Activated B cell treated with CpG ODN at 0.5 μM for 24 hours (primary cell): ENCODE measurements around the gene IGF2R. TPM values are rescaled to one million over a fixed set of nuclear protein-coding genes. Genes with fewer than 3 reads are reported as not detected.

Experiments used
- ATAC-seq: fragments of 200-7000 bp; cut with Tn5 transposase; one replicate; pipeline ENCODE4 v1.10.0; 2021; ENCODE audit warnings: low read depth, mild to moderate bottlenecking, moderate library complexity
- CTCF ChIA-PET: fragments of 350-600 bp; sonication (Branson Sonifier 250); formaldehyde crosslinking; loops from one replicate; lab custom pipeline; 2021; ENCODE audit warnings: antibody characterized with exemption; lab: Charles Lee
- POLR2A ChIA-PET: fragments of 350-600 bp; sonication (Branson Sonifier 250); formaldehyde crosslinking; loops from one replicate; lab custom pipeline; 2021; ENCODE audit warnings: antibody characterized with exemption; lab: Charles Lee
- DNase-seq: peaks from one replicate; pipeline ENCODE4 v3.0.0; 2022
- H3K27ac Mint-ChIP-seq: one replicate; pipeline ENCODE4 v1.8.0; 2020; ENCODE audit warnings: mixed read lengths
- H3K27me3 Mint-ChIP-seq: one replicate; pipeline ENCODE4 v1.8.0; 2021; ENCODE audit warnings: mixed read lengths
- H3K36me3 Mint-ChIP-seq: one replicate; pipeline ENCODE4 v1.8.0; 2021; ENCODE audit warnings: low read depth, mixed read lengths
- H3K4me1 Mint-ChIP-seq: one replicate; pipeline ENCODE4 v1.8.0; 2021; ENCODE audit warnings: mixed read lengths
- H3K4me3 Mint-ChIP-seq: one replicate; pipeline ENCODE4 v1.8.0; 2020; ENCODE audit warnings: mild to moderate bottlenecking, mixed read lengths
- H3K9me3 Mint-ChIP-seq: one replicate; pipeline ENCODE4 v1.8.0; 2020; ENCODE audit warnings: mixed read lengths
- CTCF ChIP-seq: fragments of 200-600 bp; IDR thresholded peaks from one replicate; pipeline ENCODE4 v1.8.0; 2022; ENCODE audit warnings: antibody characterized with exemption, mild to moderate bottlenecking
- intact Hi-C: fragments of 100-400 bp; cut with micrococcal nuclease; formaldehyde crosslinking; loops from one replicate; pipeline ENCODE4 v1.15.1; 2024
- total RNA-seq: library from RNA; stranded (reverse); gene quantifications from 2 replicates; pipeline ENCODE4 v1.2.3, GENCODE V29; 2022

The IGF2R gene
- total RNA-seq, 1 donor from 2014 or later = 79.5 TPM

GRCh38 chr6:160007145-160007544 is 38.3 kb downstream of the IGF2R start:
- intact Hi-C loops = no loop called here
- Mint-ChIP-seq H3K4me3 (no peak overlapping the region), H3K9me3 (no peaks in the 10 kb centered on the region), H3K36me3 (peaks cover 36% of the 10 kb centered on the region), H3K27ac (no peak overlapping the region), H3K27me3 (no peaks in the 10 kb centered on the region), H3K4me1 (peaks cover 20% of the 10 kb centered on the region)
- CTCF ChIA-PET = no interaction called here
- ATAC-seq (no peak), DNase-seq (no peak)
- POLR2A ChIA-PET = no interaction called here
- no peak for TF ChIP-seq CTCF

DNA sequence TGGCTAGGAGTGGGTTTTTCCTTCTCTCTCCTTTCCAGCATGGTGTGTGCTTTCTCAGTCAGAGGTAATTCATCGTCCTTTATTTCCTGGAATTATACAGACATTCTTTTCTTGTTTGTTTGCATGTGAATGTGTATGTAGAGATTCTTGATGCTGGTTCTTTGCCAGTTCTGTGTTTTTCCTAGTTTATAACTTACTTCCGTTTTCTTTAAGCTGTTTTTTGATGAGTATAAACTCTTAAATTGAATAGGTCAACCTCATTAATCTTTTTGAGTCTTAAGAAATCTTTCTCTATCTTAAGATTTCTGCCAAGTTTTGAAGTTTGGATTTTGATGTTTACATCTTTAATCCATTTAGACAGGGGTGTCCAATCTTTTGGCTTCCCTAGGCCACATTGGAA is 38.7 kb downstream of the IGF2R start:
- intact Hi-C loops = no loop called here
- CTCF ChIA-PET = no interaction called here
- Mint-ChIP-seq H3K4me1 (peaks cover 20% of the 10 kb centered on the region), H3K27me3 (no peaks in the 10 kb centered on the region), H3K36me3 (peaks cover 40% of the 10 kb centered on the region), H3K4me3 (no peak overlapping the region), H3K9me3 (no peaks in the 10 kb centered on the region), H3K27ac (no peak overlapping the region)
- no peak for TF ChIP-seq CTCF
- DNase-seq (no peak), ATAC-seq (no peak)
- POLR2A ChIA-PET = no interaction called here

GRCh38 chr6:160010067-160010466 is 41.2 kb downstream of the IGF2R start:
- Mint-ChIP-seq H3K9me3 (no peaks in the 10 kb centered on the region), H3K4me1 (peaks cover 24% of the 10 kb centered on the region), H3K4me3 (no peak overlapping the region), H3K27me3 (no peaks in the 10 kb centered on the region), H3K27ac (no peak overlapping the region), H3K36me3 (peaks cover 57% of the 10 kb centered on the region)
- intact Hi-C loops = no loop called here
- no peak for TF ChIP-seq CTCF
- DNase-seq (no peak), ATAC-seq (no peak)
- POLR2A ChIA-PET = no interaction called here
- CTCF ChIA-PET = no interaction called here

GRCh38 chr6:160013987-160014868 is 45.3 kb downstream of the IGF2R start:
- Mint-ChIP-seq H3K4me3 (no peak overlapping the region), H3K4me1 (peaks cover 19% of the 10 kb centered on the region), H3K27ac (no peak overlapping the region), H3K9me3 (no peaks in the 10 kb centered on the region), H3K27me3 (no peaks in the 10 kb centered on the region), H3K36me3 (peaks cover 75% of the 10 kb centered on the region)
- TF ChIP-seq CTCF = no peak
- intact Hi-C loops = loop anchor here (2.0 kb wide), 1 partner anchor 15 kb away; no protein-coding TSS in a partner anchor
- ChIA-PET POLR2A (no interaction called here), CTCF (no interaction called here)
- no peak for ATAC-seq
- DNase-seq = no peak

GRCh38 chr6:160014869-160015182 is 45.9 kb downstream of the IGF2R start:
- Mint-ChIP-seq H3K9me3 (no peaks in the 10 kb centered on the region), H3K36me3 (peaks cover 70% of the 10 kb centered on the region), H3K27me3 (no peaks in the 10 kb centered on the region), H3K4me3 (no peak overlapping the region), H3K27ac (no peak overlapping the region), H3K4me1 (peaks cover 19% of the 10 kb centered on the region)
- intact Hi-C loops = no loop called here
- DNase-seq (no peak), ATAC-seq (no peak)
- CTCF ChIA-PET = no interaction called here
- no peak for TF ChIP-seq CTCF
- POLR2A ChIA-PET = no interaction called here
